ENCODE measurements around the gene SCYGR7. TPM values are rescaled to one million over a fixed set of nuclear protein-coding genes. Genes with fewer than 3 reads are reported as not detected.
"Not testable (repeated sequence)": the region's sequence is repeated elsewhere in the genome, so short reads cannot be mapped to it uniquely, and the experiment has no call there.

SCYGR7 gene
- polyA plus RNA-seq, 1 donor from 2014 or later = not detected

GRCh38 chr2:227745594-227745993 is 17.5 kb downstream of the SCYGR7 start, which contains the start of gene SCYGR8:
Gene SCYGR8 (plus strand): TSS chr2:227745894. CDS start chr2:227745894, 0 bp downstream.
- H2AFZ ChIP-seq (ENCODE audit: low read depth, low read length) = no peak within 1 kb of the TSS
- H3K9ac ChIP-seq (ENCODE audit: low read length) = no peak within 1 kb of the TSS
- no peaks in the 10 kb centered on the region for H4K20me1 ChIP-seq (ENCODE audit: insufficient read depth)
- no peak for TF ChIP-seq EP300 (conservative IDR thresholded peaks at IDR 0.05; ENCODE audit: poor library complexity, severe bottlenecking)
- TF ChIP-seq EZH2 (IDR thresholded peaks at IDR 0.05; ENCODE audit: borderline replicate concordance, insufficient read depth, low read length, poor library complexity, severe bottlenecking) = no peak
- no peak for TF ChIP-seq MXI1 (conservative IDR thresholded peaks at IDR 0.05; ENCODE audit: poor library complexity, severe bottlenecking)
- TF ChIP-seq POLR2AphosphoS5 (IDR thresholded peaks at IDR 0.05) = no peak
- no peak for TF ChIP-seq SMC3 (conservative IDR thresholded peaks at IDR 0.05; ENCODE audit: poor library complexity)
- no peaks in the 10 kb centered on the region for H3K9me2 ChIP-seq (ENCODE audit: insufficient read depth, low read length)
- H3K79me2 ChIP-seq (replicated peaks; ENCODE audit: insufficient read depth, low read length) = no peaks in the 10 kb centered on the region
- no peaks in the 10 kb centered on the region for H3K36me3 ChIP-seq (ENCODE audit: insufficient read depth, low read length)
- no peak within 1 kb of the TSS for H3K4me2 ChIP-seq (ENCODE audit: low read length)
- H3K27ac ChIP-seq (ENCODE audit: low read length) = no peak within 1 kb of the TSS
- no peaks in the 10 kb centered on the region for H3K27me3 ChIP-seq (ENCODE audit: insufficient read depth, low read depth, low read length)
- H3K4me3 ChIP-seq (ENCODE audit: low read length) = no peak within 1 kb of the TSS
- no peaks in the 10 kb centered on the region for H3F3A ChIP-seq (ENCODE audit: insufficient read depth, low read length, poor library complexity, severe bottlenecking)
- no peaks in the 10 kb centered on the region for H3K9me3 ChIP-seq (ENCODE audit: low read length)

- Histone ChIP-seq H2AFZ (ENCODE audit: low read depth, low read length) (no peak overlapping the region), H3K27me3 (ENCODE audit: insufficient read depth, low read depth, low read length) (no peaks in the 10 kb centered on the region), H3K79me2 (replicated peaks; ENCODE audit: insufficient read depth, low read length) (no peaks in the 10 kb centered on the region), H4K20me1 (ENCODE audit: insufficient read depth) (no peaks in the 10 kb centered on the region), H3K9me2 (ENCODE audit: insufficient read depth, low read length) (no peaks in the 10 kb centered on the region), H3F3A (ENCODE audit: insufficient read depth, low read length, poor library complexity, severe bottlenecking) (no peaks in the 10 kb centered on the region), H3K9ac (ENCODE audit: low read length) (no peak overlapping the region), H3K9me3 (ENCODE audit: low read length) (no peaks in the 10 kb centered on the region), H3K36me3 (ENCODE audit: insufficient read depth, low read length) (no peaks in the 10 kb centered on the region), H3K27ac (ENCODE audit: low read length) (no peak overlapping the region), H3K4me2 (ENCODE audit: low read length) (no peak overlapping the region), H3K4me3 (ENCODE audit: low read length) (no peak overlapping the region)
- TF ChIP-seq MXI1 (conservative IDR thresholded peaks at IDR 0.05; ENCODE audit: poor library complexity, severe bottlenecking) (no peak), CTCF (IDR thresholded peaks at IDR 0.05; ENCODE audit: poor library complexity, severe bottlenecking) (no peak), SMC3 (conservative IDR thresholded peaks at IDR 0.05; ENCODE audit: poor library complexity) (no peak), EZH2 (IDR thresholded peaks at IDR 0.05; ENCODE audit: borderline replicate concordance, insufficient read depth, low read length, poor library complexity, severe bottlenecking) (no peak), EP300 (conservative IDR thresholded peaks at IDR 0.05; ENCODE audit: poor library complexity, severe bottlenecking) (no peak), REST (IDR thresholded peaks at IDR 0.05; ENCODE audit: borderline replicate concordance) (no peak), POLR2AphosphoS5 (IDR thresholded peaks at IDR 0.05) (no peak), TAF1 (IDR thresholded peaks at IDR 0.05; ENCODE audit: low read depth) (no peak), RAD21 (conservative IDR thresholded peaks at IDR 0.05) (no peak)
Measured at GRCh38 chr2:227748079-227748478, 19.9 kb downstream of the SCYGR7 start.

GRCh38 chr2:227756261-227756660 is 28.1 kb downstream of the SCYGR7 start:
- not testable (repeated sequence) for H3K9me2 ChIP-seq (ENCODE audit: insufficient read depth, low read length); H3F3A ChIP-seq (ENCODE audit: insufficient read depth, low read length, poor library complexity, severe bottlenecking); H3K79me2 ChIP-seq (replicated peaks; ENCODE audit: insufficient read depth, low read length); H3K9me3 ChIP-seq (ENCODE audit: low read length); H3K4me2 ChIP-seq (ENCODE audit: low read length); H3K36me3 ChIP-seq (ENCODE audit: insufficient read depth, low read length); H2AFZ ChIP-seq (ENCODE audit: low read depth, low read length); H4K20me1 ChIP-seq (ENCODE audit: insufficient read depth); H3K27me3 ChIP-seq (ENCODE audit: insufficient read depth, low read depth, low read length); H3K4me3 ChIP-seq (ENCODE audit: low read length); H3K27ac ChIP-seq (ENCODE audit: low read length); H3K9ac ChIP-seq (ENCODE audit: low read length)

Measured in neural cell (in vitro differentiated cells).